ENCODE data around the gene NSL1.
"Not testable (repeated sequence)": the region's sequence is repeated elsewhere in the genome, so short reads cannot be mapped to it uniquely, and the experiment has no call there.

The NSL1 gene

DNA sequence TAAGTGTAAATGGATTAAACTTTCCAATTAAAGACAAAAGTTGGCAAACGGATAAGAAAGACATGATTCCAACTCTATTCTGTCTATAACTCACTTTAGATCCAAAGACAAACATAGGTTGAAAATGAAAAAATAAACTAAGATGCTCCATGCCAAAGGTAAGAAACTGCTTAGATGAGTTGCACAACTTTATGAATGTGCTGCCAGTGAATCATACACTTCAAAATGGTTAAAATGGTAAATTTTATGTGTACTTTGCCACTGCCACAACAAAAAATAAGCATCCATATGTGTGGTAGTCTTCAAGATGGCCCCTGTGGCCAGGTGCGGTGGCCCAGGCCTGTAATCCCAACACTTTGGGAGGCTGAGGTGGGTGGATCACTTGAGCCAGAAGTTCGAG, 45.0 kb downstream of the NSL1 start:
- DNase-seq: no peak

DNA sequence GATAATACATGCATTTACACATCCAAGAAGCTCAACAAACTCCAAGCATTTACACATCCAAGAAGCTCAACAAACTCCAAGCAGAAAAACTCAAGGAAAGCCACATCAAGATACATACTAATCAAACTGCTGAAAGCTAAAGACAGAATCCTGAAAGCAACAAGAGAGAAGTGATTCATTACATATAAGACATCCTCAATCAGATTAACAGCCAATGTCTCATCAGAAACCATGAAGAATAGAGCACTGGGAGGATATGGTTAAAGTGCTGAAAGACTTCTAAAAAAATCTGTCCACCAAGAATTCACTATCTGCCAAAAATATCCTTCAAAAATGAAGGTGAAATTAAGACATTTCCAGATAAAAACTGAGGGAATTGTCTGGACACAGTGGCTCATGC, 46.3 kb downstream of the NSL1 start:
- no peak for DNase-seq

DNA sequence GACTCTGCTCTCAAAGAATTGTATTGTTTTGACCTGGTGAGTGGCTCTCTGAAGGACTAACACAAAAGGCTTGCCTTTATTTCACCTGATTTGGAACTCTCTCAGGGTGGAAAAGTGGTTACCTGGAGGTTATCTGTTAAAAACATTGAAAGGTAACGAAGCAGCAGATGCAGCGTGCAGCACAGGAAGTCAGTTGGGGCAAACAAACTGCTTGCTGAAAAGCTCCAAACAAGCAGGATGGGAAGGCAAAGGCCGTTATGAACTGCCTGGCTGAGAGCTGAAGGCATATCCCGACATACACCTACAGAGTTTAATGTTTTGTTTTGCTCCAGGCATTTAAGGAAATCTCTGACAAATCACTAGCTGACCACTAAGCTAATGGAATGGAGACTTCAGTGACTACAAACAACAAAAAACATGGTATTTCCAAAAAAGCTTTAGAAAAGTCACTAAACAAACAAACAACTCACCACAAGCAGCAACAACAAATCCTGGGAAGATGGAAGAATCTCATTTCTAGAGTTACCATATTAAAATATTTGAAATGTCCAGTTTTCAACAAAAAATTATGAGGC, 47.6 kb downstream of the NSL1 start:
- no peak for DNase-seq

DNA sequence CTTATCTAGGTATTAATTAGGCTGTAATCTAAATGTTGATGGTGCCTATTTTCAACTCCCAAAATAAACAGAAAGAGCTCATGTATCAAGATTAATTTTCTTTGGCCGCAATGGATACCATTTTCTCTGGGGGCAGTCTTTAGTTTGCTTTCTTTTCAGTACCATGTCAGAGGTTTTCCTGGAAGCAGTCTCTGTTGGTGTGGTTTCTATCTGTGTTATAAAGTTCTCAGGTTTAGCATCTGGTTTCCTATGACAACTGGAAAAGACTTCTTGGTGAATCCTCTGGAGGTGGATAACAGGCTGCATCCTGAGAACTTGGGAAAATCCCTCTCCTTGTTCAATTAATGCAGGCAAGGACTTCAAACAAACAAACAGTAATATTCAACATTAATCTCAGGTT, 53.2 kb downstream of the NSL1 start:
- no peak for DNase-seq

DNA sequence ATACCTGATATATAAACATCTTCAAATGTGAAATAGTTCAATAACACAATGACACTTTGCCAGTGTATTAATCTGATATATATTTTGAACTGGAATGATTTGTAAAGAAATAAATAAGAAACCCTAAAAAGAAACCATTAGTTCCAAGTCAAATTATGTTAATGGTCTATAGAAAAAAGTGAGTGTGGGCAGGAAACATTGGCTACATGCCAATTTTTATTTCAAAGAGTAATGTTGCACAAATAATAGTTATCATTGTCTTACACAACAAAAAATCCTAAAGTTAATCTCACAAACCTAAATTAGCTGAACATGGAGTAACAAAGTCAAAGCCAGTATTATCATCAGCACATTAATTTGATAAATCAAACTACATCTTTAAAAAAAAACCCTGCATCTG, 54.0 kb downstream of the NSL1 start:
- no peak for DNase-seq

DNA sequence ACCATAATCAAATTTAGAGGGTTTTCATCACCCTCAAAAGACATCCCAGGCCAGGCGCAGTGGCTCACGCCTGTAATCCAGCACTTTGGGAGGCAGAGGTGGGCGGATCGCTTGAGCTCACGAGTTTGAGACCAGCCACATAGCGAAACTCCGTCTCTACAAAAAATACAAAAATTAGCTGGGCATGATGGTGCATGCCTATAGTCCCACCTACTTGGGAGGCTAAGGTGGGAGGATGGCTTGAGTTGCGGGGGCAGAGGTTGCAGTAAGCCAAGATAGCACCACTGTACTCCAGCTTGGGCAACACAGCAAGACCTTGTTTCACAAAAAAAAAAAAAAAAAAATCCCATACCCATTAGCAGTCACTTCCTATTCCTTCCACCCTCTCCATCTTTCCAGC, 58.5 kb downstream of the NSL1 start:
- no peak for DNase-seq

DNA sequence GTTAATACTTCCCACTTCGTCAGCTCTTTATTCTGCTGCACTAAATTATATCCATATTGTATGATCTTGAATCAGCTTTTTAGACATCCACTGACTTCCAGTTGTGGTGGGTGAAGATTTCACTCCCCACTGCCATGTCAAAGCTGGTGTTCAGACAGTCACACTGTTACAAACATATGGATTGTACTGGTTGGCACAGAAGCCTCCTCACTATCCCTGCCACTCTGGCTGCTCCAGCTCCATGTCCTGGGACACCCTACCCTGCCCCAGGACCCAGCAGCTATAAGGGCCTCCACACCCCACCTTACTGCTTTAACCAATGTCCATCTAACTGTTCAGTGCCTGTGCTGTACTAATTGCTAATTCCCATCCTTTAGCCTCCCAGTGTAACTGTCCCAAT, 59.9 kb downstream of the NSL1 start:
- DNase-seq: no peak

DNA sequence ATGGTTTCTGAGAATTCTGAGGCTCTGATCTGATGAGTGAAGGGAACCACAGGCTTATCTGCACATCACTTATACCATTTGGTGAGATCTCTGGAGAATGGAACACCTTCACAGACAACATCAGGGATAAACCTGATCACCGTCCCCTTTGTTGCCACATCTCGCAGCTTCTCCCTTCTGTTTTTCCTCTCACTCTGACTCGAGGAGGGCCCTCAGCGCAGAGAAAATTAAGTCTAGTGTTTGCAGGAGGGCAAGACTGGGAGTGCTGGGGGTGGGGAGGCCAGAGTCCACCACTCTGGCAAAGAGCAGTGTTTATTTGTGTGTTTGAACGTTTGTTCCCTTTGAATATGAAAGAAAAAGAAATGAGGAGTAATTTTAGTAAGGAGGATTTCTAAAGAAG, 63.0 kb downstream of the NSL1 start:
- DNase-seq: no peak

DNA sequence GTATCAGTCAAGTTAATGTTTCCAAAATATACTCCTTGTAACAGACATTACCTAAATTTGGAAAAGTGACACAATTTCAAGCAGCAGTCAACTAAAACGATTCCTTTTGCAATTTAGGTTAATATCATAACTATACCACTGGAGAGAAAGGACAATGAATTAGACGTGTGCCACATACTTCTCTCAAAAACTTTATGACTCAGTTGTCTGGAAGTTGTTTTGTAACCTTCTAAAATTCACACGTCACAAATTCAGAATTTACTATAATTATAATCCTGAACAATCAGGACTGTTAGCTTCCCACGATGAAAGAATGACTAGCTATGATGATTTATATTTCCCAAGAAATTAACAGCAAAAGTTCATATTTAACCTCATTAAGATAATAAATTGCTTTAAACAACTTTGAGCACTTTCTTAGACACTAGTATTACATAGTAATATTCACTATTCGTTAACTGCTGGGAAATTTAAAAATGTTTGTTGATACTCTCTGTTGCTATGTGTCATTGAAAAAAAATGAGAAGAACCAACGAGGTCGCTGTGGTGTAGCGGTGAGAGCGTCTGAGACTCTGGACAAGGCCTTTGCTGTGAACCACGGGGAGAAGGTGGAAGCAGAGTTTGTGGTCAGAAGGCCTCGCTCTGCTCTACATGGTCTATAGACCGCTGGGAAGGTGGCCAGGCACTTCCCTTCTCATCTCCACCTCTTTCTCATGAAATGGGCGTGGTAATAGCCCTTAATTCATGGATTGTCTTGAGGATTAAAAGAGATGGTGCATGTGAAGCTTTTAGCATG, 64.0 kb downstream of the NSL1 start:
- DNase-seq: no peak

DNA sequence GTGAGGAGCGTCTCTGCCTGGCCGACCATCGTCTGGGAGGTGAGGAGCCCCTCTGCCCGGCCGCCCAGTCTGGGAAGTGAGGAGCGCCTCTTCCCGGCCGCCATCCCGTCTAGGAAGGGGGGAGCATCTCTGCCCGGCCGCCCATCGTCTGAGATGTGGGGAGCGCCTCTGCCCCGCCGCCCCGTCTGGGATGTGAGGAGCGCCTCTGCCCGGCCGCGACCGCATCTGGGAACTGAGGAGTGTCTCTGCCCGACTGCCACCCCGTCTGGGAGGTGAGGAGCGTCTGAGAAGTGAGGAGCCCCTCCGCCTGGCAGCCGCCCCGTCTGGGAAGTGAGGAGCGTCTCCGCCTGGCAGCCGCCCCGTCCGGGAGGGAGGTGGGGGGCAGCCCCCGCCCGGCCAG, 66.9 kb downstream of the NSL1 start:
- not testable (repeated sequence) for DNase-seq

DNA sequence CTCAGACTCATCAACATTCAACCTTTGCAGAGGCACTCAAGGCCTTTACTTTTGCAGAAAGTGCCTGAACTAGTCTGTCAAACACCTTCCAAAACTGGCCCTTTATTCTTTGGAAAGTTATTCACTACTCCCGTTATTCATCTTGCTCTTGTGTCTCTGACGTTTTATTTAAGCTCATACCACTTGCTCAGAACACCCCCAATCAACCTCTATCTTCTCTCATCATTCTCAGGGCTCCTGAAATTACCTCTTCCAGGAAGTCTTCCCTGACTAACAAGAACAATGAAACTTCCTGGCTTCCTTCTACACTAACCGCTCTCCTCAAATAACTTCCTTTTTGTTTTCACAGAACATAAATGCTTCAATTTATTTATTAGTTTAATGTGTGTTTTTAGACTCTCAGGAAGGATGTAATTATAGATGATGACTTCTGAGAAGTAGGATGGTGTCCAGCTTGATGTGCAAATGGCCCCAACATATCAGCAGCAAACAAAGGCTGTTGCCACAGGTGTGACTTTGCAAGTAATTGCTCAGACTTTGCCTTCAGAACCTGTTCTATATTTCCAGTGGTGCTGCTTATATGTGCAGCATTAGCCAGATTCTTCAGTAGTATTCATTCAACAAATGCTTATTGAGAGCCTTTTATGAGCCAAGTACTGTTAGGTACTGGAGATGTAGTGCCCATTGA, 69.2 kb downstream of the NSL1 start:
- no peak for DNase-seq

DNA sequence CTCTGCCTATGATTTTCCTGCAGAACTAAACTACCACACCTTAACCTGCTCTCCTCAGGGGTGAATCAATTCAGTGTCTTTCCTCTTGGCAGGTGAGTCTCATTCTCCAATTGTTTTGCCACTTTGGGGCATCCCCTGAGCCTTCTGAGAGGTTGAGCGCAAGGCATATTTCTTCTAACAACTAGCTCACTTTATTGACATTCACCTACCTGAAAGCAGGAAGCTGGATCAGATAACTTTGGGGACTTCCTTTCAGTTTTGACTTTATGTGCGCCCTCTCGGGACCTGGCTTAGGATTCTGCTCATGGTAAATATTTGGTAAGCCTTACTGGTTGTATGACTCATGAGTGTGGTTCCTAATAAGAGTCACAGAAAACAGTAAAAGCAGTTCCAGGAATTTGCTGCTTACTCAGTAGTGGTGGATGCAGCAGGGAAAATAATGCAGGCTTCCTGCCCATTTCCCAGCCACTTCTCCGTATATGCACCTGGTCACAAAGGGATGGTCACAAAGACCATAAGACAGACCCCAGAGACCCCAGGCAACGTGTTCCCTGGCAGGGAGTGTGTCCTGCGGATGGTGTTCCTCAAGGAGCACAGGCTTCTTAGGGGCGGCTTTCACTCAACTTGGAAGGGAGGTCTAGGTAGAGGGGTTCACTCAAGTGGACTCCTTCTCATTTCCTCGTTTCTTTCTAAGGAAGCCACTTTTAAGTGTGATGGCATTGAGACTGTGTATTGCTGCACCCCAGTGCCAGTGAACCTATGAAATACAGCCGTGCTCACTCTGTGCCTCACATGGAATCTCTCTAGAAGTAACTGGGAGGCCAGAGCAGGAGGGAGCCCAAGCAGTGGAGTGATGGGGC, 70.0 kb downstream of the NSL1 start:
- no peak for DNase-seq

DNA sequence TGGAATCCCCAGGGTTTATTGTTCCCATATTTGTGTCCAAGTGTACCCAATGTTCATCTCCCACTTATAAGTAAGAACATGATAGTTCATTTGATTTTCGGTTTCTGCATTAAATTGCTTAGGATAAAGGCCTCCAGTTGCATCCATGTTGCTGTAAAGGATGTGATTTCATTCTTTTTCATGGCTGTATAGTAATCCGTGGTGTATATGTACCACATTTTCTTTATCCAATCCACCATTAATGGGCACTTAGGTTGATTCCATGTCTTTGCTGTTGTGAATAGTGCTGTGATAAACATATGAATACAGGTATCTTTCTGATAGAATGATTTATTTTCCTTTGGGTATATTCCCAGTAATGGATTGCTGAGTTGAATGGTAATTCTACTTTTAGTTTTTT, 71.9 kb downstream of the NSL1 start:
- DNase-seq: no peak

DNA sequence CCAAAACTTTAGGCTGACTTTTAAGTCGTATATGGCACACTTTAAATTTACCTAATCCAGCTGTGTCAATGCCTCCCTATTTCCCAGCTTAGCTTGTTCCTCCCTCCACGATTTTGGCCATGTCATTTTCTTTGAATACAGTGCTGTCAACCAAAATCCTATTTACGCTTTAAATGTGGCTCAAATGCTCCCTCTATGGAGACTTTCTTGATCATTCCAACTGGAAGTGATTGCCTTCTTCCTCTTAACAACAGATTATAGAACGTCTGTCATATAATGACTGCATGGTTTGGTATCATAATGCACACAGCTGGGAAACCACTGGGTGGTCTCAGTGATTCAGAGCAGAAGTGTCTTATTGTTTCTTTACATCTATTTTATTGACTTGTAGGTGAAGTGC, 73.1 kb downstream of the NSL1 start:
- DNase-seq: no peak

DNA sequence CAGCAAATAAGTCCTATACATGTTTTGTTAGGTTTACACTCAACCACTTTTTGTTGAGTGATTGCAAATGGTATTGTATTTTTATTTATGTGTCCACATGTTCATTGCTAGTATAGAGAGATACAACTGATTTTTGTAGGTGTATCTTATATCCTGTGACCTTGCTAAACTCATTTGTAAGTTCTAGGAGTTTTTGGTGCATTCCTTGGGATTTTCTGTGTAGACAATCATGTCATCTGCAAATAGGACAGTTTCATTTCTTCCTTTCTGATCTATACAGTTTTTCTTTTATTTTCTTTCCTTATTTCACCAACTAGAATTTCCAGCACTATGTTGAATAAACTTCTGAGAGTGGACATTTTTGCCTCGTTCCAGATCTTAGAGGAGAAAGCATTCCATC, 75.4 kb downstream of the NSL1 start:
- DNase-seq: no peak

DNA sequence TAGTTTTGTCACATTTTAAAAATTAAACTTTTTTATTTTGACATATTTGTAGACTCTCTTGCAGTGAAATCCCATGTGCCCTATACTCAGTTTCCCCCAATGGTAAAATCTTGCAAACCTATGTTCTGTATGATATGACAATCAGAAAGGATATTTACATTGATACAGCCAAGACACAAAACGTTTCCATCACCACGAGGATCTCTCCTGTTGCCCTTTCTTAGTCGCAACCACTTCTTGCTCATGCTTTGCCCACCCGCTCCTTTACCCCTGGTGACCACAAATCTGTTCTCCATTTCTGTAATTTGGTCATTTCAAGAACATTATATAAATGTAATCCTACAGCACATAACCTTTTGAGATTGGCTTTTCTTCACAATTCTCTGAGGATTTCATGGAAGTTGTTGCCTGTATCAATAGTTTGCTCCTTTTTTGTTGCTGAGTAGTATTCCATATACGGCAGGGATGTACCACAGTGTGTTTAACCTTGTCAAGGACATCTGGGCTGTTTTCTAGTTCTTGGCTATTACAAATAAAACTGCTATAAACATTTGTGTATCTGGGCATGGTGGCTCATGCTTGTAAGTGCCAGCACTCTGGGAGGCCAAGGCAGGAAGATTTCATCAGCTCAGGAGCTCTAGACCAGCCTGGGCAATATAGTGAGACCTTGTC, 78.0 kb downstream of the NSL1 start:
- no peak for DNase-seq

DNA sequence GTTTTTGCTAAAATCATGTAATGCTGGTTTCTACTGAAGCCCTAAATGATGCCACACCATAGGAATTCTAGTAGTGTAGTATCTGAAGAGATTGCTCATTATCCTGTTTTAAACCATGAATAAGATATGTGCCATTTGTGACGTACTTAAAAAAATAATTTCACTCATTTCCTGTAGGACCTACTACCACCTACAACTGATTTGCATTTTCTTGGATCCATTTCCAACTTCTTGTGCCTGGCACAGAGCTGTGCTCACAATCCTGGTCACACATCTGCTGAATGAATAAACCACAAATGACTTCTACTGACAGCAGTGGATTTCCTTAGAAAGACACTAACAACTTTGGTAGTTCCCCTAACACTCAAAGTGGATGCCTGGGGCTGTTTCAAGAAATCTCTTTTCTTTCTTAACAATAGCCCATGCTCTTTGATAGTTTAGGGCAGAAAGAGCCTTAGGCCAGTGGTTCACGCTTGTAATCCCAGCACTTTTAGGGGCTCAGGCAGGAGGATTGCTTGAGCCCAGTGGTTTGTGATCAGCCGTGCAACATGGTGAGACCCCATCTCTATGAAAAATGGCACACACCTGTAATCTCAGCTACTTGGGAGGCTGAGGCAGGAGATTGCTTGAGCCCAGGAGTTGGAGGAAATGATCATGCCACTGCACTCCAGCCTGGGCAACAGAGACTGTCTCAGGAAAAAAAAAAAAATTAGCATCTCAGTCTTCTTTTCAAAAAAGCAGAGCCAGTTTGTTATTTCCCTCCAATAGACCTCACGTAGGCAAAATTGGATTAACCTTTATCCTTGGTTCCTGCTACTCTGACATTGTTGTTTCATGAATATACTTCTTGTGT, 78.9 kb downstream of the NSL1 start:
- no peak for DNase-seq

DNA sequence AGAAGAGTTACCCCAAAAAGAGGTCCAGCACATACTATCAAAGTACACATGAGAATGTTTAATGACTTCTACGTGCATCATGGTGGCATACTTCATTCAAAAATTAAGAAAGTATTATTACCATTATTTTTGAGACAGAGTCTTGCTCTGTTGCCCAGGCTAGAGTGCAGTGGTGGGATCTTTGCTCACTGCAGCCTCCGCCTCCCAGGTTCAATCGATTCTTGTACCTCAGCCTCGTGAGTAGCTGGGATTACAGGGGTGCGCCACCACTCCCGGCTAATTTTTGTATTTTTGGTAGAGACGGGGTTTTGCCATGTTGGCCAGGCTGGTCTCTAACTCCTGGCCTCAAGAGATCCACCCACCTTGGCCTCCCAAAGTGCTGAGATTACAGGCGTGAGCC, 79.6 kb downstream of the NSL1 start:
- DNase-seq: not testable (repeated sequence)

DNA sequence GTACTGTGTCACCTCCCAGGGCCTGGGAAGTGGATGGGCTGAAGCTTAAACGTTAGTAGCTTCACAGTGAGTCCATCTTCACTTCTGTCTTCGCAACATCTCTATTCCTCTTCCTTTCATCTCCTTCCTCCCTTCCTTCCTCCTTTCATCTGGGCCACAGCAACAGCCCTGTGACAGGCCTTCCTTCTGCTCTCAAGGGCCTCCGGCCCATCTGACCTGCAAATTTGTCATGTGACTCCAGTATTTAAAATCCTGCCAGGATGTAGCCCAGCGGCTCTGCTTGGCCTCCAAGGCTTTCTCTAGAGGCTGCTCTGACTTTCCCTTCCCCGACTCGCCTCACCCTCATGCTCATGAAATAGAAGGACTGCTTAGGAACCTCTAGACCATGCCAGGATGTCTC, 81.0 kb downstream of the NSL1 start:
- DNase-seq: no peak

DNA sequence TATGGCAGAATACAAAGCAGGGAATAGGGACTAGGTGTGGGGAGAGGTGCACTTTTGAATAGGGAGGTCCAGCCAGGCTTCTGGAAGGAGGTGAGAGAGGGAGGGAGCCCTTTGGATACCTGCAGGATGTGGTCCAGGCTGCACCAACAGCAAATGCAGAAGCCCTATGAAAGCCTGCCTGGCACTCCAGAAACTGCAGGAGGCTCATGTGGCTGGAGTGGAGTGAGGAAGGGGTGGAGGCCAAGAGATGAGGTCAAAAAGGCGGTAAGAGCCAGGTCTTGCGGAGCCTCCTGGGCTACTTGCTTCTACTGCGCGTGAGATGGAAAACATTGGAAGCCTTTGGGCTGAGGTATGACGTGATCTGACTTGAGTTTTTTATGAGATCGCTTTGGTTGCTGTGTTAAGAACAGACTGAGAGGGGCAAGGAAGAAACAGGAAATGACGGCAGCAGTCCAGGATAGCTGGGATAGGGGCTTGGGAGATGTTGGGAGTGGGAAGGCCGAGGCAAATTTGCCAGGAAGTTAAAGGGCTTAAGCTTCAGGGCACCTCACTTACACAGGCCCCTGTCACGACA, 87.5 kb downstream of the NSL1 start:
- no peak for DNase-seq

DNA sequence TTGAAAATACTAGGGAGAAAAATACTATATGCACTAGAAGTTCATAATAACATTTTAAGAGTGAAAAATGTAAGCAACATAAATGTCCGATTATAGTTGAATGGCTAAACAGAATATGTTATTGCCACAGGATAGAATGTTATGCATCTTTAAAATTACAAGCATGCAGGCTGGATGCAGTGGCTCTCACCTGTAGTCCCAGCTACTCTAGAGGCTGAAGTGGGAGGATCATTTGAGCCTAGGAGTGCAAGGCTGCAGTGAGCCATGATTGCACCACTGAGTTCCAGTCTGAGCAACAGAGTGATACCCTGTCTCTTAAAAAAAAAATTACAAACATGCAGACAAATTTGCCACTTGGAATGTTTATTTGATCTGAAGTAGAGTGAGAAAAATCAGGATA, 88.9 kb downstream of the NSL1 start:
- no peak for DNase-seq

Data from effector CD4-positive, alpha-beta T cell (primary cell).